Measurements from ENCODE around the gene MOB3B.

The MOB3B gene

GRCh38 chr9:27541740-27542139 lies 12.1 kb upstream of the MOB3B start:
- no peak overlapping the region for H3K4me3 ChIP-seq (ENCODE audit: low read depth, low read length)
- TF ChIP-seq CTCF (IDR thresholded peaks at IDR 0.05; ENCODE audit: borderline replicate concordance, insufficient read depth, low read depth, low read length) = no peak

- TF ChIP-seq CTCF (IDR thresholded peaks at IDR 0.05; ENCODE audit: borderline replicate concordance, insufficient read depth, low read depth, low read length) = no peak
- H3K4me3 ChIP-seq (ENCODE audit: low read depth, low read length) = no peak overlapping the region
Observed at GRCh38 chr9:27540502-27540901, 10.9 kb upstream of the MOB3B start.

GRCh38 chr9:27539479-27540441 lies 10.1 kb upstream of the MOB3B start:
- no peak overlapping the region for H3K4me3 ChIP-seq (ENCODE audit: low read depth, low read length)

GRCh38 chr9:27538647-27539046 lies 9.0 kb upstream of the MOB3B start:
- no peak overlapping the region for H3K4me3 ChIP-seq (ENCODE audit: low read depth, low read length)
- no peak for TF ChIP-seq CTCF (IDR thresholded peaks at IDR 0.05; ENCODE audit: borderline replicate concordance, insufficient read depth, low read depth, low read length)

More at GRCh38 chr9:27539479-27540441, 10.1 kb upstream of the MOB3B start:
- TF ChIP-seq CTCF (IDR thresholded peaks at IDR 0.05; ENCODE audit: borderline replicate concordance, insufficient read depth, low read depth, low read length) = no peak

- no peak overlapping the region for H3K4me3 ChIP-seq (ENCODE audit: low read depth, low read length)
- no peak for TF ChIP-seq CTCF (IDR thresholded peaks at IDR 0.05; ENCODE audit: borderline replicate concordance, insufficient read depth, low read depth, low read length)
Observed at GRCh38 chr9:27537756-27538155, 8.1 kb upstream of the MOB3B start.

- no peak overlapping the region for H3K4me3 ChIP-seq (ENCODE audit: low read depth, low read length)
- no peak for TF ChIP-seq CTCF (IDR thresholded peaks at IDR 0.05; ENCODE audit: borderline replicate concordance, insufficient read depth, low read depth, low read length)
Observed at GRCh38 chr9:27537027-27537435, 7.4 kb upstream of the MOB3B start.

- H3K4me3 ChIP-seq (ENCODE audit: low read depth, low read length) = no peak overlapping the region
- no peak for TF ChIP-seq CTCF (IDR thresholded peaks at IDR 0.05; ENCODE audit: borderline replicate concordance, insufficient read depth, low read depth, low read length)
Observed at GRCh38 chr9:27536168-27536567, 6.6 kb upstream of the MOB3B start.

Data from GM12875 (cell line).